ENCODE data around the gene SUPT3H. TPM values are rescaled to one million over a fixed set of nuclear protein-coding genes. Genes with fewer than 3 reads are reported as not detected.
"Not testable (repeated sequence)": the region's sequence is repeated elsewhere in the genome, so short reads cannot be mapped to it uniquely, and the experiment has no call there.

SUPT3H gene
- total and polyA plus RNA-seq, 7 donors = 1.7 to 4.3 (median 2.8) TPM

DNA sequence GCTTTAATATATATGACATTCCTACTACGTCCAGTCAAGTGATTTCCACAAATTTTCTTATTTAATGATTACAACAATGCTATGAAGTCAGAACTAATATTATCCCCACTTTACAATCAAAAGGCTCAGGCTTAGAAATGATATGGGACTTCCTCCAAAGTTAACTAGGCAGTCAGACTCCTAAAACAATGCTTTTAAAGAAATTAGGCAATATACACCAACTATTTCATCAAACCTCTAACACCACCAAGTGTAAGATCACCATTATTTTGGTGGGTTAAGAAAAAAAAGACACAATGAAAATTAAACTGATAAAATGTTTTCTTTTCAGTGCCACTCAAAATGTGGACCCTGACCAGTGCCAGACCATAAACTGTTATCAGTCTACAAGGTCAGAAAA is 305.7 kb downstream of the SUPT3H start:
- no peaks in the 10 kb centered on the region for H3K27me3 ChIP-seq (ENCODE audit: insufficient read depth in 3 of 3, low read length in 2 of 3)
- no peaks in the 10 kb centered on the region for H3K36me3 ChIP-seq (ENCODE audit: insufficient read depth in 1 of 2, low read depth in 1 of 2)
- ATAC-seq = no peak
- 97 to 98% (median 97%) methylated on average over 1 of the region's 1 CpG for WGBS, 3 donors
- no peak for DNase-seq
- H3K27ac ChIP-seq = no peak overlapping the region
- intact Hi-C loops (cut with DNase I) = no loop called here
- TF ChIP-seq, protein P1, sequence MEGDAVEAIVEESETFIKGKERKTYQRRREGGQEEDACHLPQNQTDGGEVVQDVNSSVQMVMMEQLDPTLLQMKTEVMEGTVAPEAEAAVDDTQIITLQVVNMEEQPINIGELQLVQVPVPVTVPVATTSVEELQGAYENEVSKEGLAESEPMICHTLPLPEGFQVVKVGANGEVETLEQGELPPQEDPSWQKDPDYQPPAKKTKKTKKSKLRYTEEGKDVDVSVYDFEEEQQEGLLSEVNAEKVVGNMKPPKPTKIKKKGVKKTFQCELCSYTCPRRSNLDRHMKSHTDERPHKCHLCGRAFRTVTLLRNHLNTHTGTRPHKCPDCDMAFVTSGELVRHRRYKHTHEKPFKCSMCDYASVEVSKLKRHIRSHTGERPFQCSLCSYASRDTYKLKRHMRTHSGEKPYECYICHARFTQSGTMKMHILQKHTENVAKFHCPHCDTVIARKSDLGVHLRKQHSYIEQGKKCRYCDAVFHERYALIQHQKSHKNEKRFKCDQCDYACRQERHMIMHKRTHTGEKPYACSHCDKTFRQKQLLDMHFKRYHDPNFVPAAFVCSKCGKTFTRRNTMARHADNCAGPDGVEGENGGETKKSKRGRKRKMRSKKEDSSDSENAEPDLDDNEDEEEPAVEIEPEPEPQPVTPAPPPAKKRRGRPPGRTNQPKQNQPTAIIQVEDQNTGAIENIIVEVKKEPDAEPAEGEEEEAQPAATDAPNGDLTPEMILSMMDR (IDR thresholded peaks at IDR 0.05) = no peak
- no peak overlapping the region for H3K4me3 ChIP-seq
- no peaks in the 10 kb centered on the region for H3K9me3 ChIP-seq
- H3K4me1 ChIP-seq = no peaks in the 10 kb centered on the region

DNA sequence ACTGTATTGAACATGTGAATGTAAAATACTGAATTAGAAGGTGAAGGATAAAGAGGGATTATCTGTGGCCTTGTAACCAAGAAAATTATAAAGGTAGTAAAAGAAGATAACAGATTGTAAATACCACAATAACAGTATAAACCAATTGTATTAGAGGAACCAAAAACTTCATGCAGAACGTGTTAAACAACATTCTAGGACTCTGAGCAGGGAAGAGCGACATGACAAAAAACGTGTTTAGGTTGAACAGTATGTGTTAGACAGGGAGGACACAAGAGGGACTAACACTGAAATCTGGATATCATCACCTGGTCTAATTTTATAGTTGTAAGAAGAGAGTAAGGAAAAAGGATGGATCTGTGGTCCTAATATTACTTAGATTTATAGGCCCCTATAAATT is 308.6 kb downstream of the SUPT3H start:
- Histone ChIP-seq H3K9me3 (no peaks in the 10 kb centered on the region), H3K36me3 (ENCODE audit: insufficient read depth in 1 of 2, low read depth in 1 of 2) (no peaks in the 10 kb centered on the region), H3K27me3 (ENCODE audit: insufficient read depth in 3 of 3, low read length in 2 of 3) (no peaks in the 10 kb centered on the region), H3K27ac (no peak overlapping the region), H3K4me3 (no peak overlapping the region), H3K4me1 (no peaks in the 10 kb centered on the region)
- TF ChIP-seq, protein P1 (IDR thresholded peaks at IDR 0.05) = no peak
- DNase-seq = no peak
- ATAC-seq = no peak
- WGBS, 3 donors = 85 to 100% (median 89%) methylated on average over 3 of the region's 3 CpGs
- intact Hi-C loops (cut with DNase I) = no loop called here

DNA sequence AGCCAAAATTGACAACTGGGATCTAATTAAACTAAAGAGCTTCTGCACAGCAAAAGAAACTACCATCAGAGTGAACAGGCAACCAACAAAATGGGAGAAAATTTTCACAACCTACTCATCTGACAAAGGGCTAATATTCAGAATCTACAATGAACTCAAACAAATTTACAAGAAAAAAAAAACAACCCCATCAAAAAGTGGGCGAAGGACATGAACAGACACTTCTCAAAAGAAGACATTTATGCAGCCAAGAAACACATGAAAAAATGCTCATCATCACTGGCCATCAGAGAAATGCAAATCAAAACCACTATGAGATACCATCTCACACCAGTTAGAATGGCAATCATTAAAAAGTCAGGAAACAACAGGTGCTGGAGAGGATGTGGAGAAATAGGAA is 310.3 kb downstream of the SUPT3H start:
- DNase-seq; H3K36me3 ChIP-seq (ENCODE audit: insufficient read depth in 1 of 2, low read depth in 1 of 2); H3K4me1 ChIP-seq; intact Hi-C loops (cut with DNase I); ATAC-seq; H3K27ac ChIP-seq; H3K4me3 ChIP-seq; H3K9me3 ChIP-seq; H3K27me3 ChIP-seq (ENCODE audit: insufficient read depth in 3 of 3, low read length in 2 of 3): not testable (repeated sequence)
- WGBS, 3 donors = no CpG with 5 or more reads among the region's 1 CpG

DNA sequence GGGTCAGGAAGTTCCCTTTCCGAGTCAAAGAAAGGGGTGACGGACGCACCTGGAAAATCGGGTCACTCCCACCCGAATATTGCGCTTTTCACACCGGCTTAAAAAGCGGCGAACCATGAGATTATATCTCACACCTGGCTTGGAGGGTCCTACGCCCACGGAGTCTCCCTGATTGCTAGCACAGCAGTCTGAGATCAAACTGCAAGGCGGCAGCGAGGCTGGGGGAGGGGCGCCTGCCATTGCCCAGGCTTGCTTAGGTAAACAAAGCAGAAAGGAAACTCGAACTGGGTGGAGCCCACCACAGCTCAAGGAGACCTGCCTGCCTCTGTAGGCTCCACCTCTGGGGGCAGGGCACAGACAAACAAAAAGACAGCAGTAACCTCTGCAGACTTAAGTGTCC is 315.1 kb downstream of the SUPT3H start:
- H3K36me3 ChIP-seq (ENCODE audit: insufficient read depth in 1 of 2, low read depth in 1 of 2); H3K4me1 ChIP-seq; H3K27ac ChIP-seq; H3K4me3 ChIP-seq; DNase-seq; ATAC-seq; H3K27me3 ChIP-seq (ENCODE audit: insufficient read depth in 3 of 3, low read length in 2 of 3); intact Hi-C loops (cut with DNase I): not testable (repeated sequence)
- peaks cover 11% of the 10 kb centered on the region for H3K9me3 ChIP-seq
- WGBS, 3 donors = 64 to 75% (median 72%) methylated on average over 5 to 12 of the region's 15 CpGs

DNA sequence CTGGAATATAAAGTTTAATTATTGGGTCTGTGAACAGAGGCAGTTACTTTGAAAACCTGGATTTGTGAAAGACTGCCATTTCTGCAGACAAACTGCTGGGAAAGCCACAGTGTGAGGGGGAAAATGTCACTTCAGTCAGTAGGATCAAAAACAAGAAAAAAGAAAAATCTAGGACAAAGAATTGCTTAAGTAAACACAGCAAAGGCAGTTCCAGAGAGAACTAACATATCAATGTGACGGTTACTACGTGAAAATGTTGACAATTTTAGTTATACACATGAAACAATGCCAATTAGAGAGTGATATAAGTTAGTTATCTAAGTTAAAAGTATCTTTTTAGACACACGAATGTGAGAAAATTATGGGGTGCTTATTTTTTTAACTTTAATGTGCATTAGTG is 320.0 kb downstream of the SUPT3H start:
- no peak overlapping the region for H3K4me3 ChIP-seq
- TF ChIP-seq, protein P1 (IDR thresholded peaks at IDR 0.05) = no peak
- H3K27ac ChIP-seq = no peak overlapping the region
- 85 to 88% (median 88%) methylated on average over 3 of the region's 3 CpGs for WGBS, 3 donors
- H3K27me3 ChIP-seq (ENCODE audit: insufficient read depth in 3 of 3, low read length in 2 of 3) = no peaks in the 10 kb centered on the region
- ATAC-seq (no peak), DNase-seq (no peak)
- H3K36me3 ChIP-seq (ENCODE audit: insufficient read depth in 1 of 2, low read depth in 1 of 2) = no peaks in the 10 kb centered on the region
- H3K4me1 ChIP-seq = no peaks in the 10 kb centered on the region
- H3K9me3 ChIP-seq = peaks cover 11% of the 10 kb centered on the region
- intact Hi-C loops (cut with DNase I) = no loop called here

DNA sequence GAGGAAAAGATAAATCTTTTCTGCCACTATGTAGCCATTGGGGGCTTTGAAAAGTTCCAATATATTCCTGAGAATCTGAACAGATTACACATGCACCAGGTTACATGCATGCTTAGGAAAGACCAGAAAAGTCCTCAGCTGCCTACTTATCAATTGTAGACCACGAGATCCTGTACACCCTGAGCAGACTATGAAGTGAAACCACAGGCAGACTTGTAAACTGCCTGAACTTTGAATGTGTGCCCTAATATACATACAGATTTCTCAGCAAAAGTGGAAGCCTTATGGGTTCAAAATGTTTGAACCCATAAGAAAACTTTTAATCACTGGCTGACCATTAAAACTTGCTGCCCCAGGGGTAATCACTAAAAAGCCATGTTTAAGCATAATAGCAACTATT is 323.1 kb downstream of the SUPT3H start:
- Histone ChIP-seq H3K36me3 (ENCODE audit: insufficient read depth in 1 of 2, low read depth in 1 of 2) (no peaks in the 10 kb centered on the region), H3K27ac (no peak overlapping the region), H3K9me3 (no peaks in the 10 kb centered on the region), H3K4me1 (no peaks in the 10 kb centered on the region), H3K4me3 (no peak overlapping the region), H3K27me3 (ENCODE audit: insufficient read depth in 3 of 3, low read length in 2 of 3) (no peaks in the 10 kb centered on the region)
- TF ChIP-seq, protein P1 (IDR thresholded peaks at IDR 0.05) = no peak
- no peak for ATAC-seq
- intact Hi-C loops (cut with DNase I) = no loop called here
- 62 to 77% (median 70%) methylated on average over 1 of the region's 1 CpG for WGBS, 3 donors
- no peak for DNase-seq

All from psoas muscle (tissue), 8 donors.